H1 (cell line): ENCODE measurements around the gene UGGT2. TPM values are rescaled to one million over a fixed set of nuclear protein-coding genes. Genes with fewer than 3 reads are reported as not detected.
"Not testable (repeated sequence)": the region's sequence is repeated elsewhere in the genome, so short reads cannot be mapped to it uniquely, and the experiment has no call there.

Experiments used
- CTCF ChIA-PET: fragments of 300-600 bp; sonication (Branson Sonifier 250); formaldehyde crosslinking; loops from one replicate; lab custom pipeline; 2021; ENCODE audit not compliant: partially characterized antibody; lab: Charles Lee
- POLR2A ChIA-PET: fragments of 300-600 bp; sonication (Branson Sonifier 250); formaldehyde crosslinking; loops from one replicate; lab custom pipeline; 2021; ENCODE audit warnings: inconsistent platforms; ENCODE audit not compliant: partially characterized antibody; lab: Charles Lee
- DNase-seq, 2 experiments: peaks; one replicate each; pipeline versions ENCODE4 v3.0.0 to v3.0.0-alpha.2; 2010 to 2022; ENCODE audit warnings: low spot score in 2 of 2, low read depth in 1 of 2, mixed read lengths in 1 of 2
- FAIRE-seq: peaks from 2 replicates; lab custom pipeline; 2011; peaks lifted over from hg19 to GRCh38; lab: Jason Lieb, UNC
- H2AFZ ChIP-seq: 2 replicates; pipeline ENCODE4 v1.8.1; 2012; ENCODE audit warnings: low read length, inconsistent platforms
- H2AK5ac ChIP-seq: 2 replicates; pipeline ENCODE4 v1.6.1; 2013; ENCODE audit warnings: low read depth, low read length
- H2BK120ac ChIP-seq: replicated peaks from 2 replicates; pipeline ENCODE3; 2013; ENCODE audit warnings: low read depth, low read length, inconsistent platforms
- H2BK12ac ChIP-seq: 2 replicates; pipeline ENCODE4 v1.6.1; 2013; ENCODE audit warnings: low read depth, low read length
- H2BK15ac ChIP-seq: 2 replicates; pipeline ENCODE4 v1.6.1; 2013; ENCODE audit warnings: low read length
- H2BK20ac ChIP-seq: 2 replicates; pipeline ENCODE4 v1.6.1; 2013; ENCODE audit warnings: low read length
- H2BK5ac ChIP-seq: 2 replicates; pipeline ENCODE4 v1.6.1; 2013; ENCODE audit warnings: low read depth, low read length
- H3K14ac ChIP-seq: 2 replicates; pipeline ENCODE4 v1.6.1; 2013; ENCODE audit warnings: inconsistent platforms; ENCODE audit not compliant: insufficient read length
- H3K18ac ChIP-seq: 2 replicates; pipeline ENCODE4 v1.6.1; 2013; ENCODE audit warnings: low read length; ENCODE audit errors: extremely low read depth
- H3K23ac ChIP-seq: 2 replicates; pipeline ENCODE4 v1.6.1; 2013; ENCODE audit warnings: inconsistent platforms; ENCODE audit not compliant: insufficient read length
- H3K23me2 ChIP-seq: 2 replicates; pipeline ENCODE4 v1.6.1; 2013; ENCODE audit warnings: low read depth, low read length
- H3K27ac ChIP-seq: 2 replicates; pipeline ENCODE4 v1.6.1; 2011; ENCODE audit warnings: low read depth, low read length, inconsistent platforms
- H3K27me3 ChIP-seq, 4 experiments: replicated peaks in 1 of 4; 1 replicate in 1 of 4; 2 replicates in 3 of 4; pipeline versions ENCODE4 v1.6.1 to v1.8.1; 2011 to 2013; ENCODE audit warnings: low read length in 3 of 4, mild to moderate bottlenecking in 3 of 4, inconsistent platforms in 2 of 4, mixed read lengths in 2 of 4, moderate library complexity in 1 of 4; ENCODE audit not compliant: control insufficient read depth in 3 of 4, insufficient read depth in 3 of 4; ENCODE audit errors: extremely low read depth in 1 of 4
- H3K36me3 ChIP-seq, 4 experiments: 2 replicates each; pipeline versions ENCODE4 v1.6.1 to v1.8.1; 2011 to 2013; ENCODE audit warnings: mild to moderate bottlenecking in 4 of 4, low read length in 3 of 4, moderate library complexity in 2 of 4, control low read depth in 1 of 4, inconsistent platforms in 1 of 4; ENCODE audit not compliant: insufficient read depth in 4 of 4, control insufficient read depth in 2 of 4
- H3K4ac ChIP-seq: replicated peaks from 2 replicates; pipeline ENCODE3; 2013; ENCODE audit warnings: low read length, low read depth, mixed read lengths, inconsistent platforms; ENCODE audit not compliant: insufficient read length
- H3K4me1 ChIP-seq, 4 experiments: replicated peaks in 1 of 4; 1 replicate in 1 of 4; 2 replicates in 3 of 4; pipeline versions ENCODE4 v1.6.1 to v1.8.1; 2011 to 2013; ENCODE audit warnings: low read length in 3 of 4, inconsistent platforms in 2 of 4, mixed read lengths in 1 of 4; ENCODE audit not compliant: insufficient read depth in 4 of 4, control insufficient read depth in 3 of 4
- H3K4me2 ChIP-seq, 2 experiments: 2 replicates each; pipeline versions ENCODE4 v1.6.1 to v1.8.1; 2011 to 2013; ENCODE audit warnings: low read depth in 2 of 2, low read length in 2 of 2, control low read depth in 1 of 2, inconsistent platforms in 1 of 2, mild to moderate bottlenecking in 1 of 2; ENCODE audit not compliant: insufficient read depth in 1 of 2
- H3K4me3 ChIP-seq, 4 experiments: fragments of 200-600, 300-600 bp in 1 of 4; sonication (generic), shearing (Covaris generic), sonication (Bioruptor Twin) in 1 of 4; 2 replicates each; pipeline versions ENCODE4 v1.5.1 to v1.8.1; 2011 to 2016; ENCODE audit warnings: low read length in 4 of 4, low read depth in 3 of 4, control low read depth in 2 of 4, inconsistent platforms in 2 of 4, mild to moderate bottlenecking in 2 of 4, mixed read lengths in 1 of 4, moderate library complexity in 1 of 4; ENCODE audit not compliant: insufficient read depth in 2 of 4; ENCODE audit errors: extremely low read depth in 1 of 4
- H3K56ac ChIP-seq: replicated peaks from 2 replicates; pipeline ENCODE3; 2013; ENCODE audit warnings: low read depth, mild to moderate bottlenecking, mixed read lengths, low read length, inconsistent platforms; ENCODE audit not compliant: insufficient read length
- H3K79me1 ChIP-seq: 2 replicates; pipeline ENCODE4 v1.6.1; 2013; ENCODE audit warnings: low read depth, low read length, control low read depth
- H3K79me2 ChIP-seq, 2 experiments: 2 replicates each; pipeline versions ENCODE4 v1.6.1 to v1.8.1; 2012 to 2013; ENCODE audit warnings: low read length in 2 of 2, mild to moderate bottlenecking in 2 of 2, inconsistent platforms in 1 of 2; ENCODE audit not compliant: insufficient read depth in 2 of 2, control insufficient read depth in 1 of 2
- H3K9ac ChIP-seq, 4 experiments: replicated peaks in 1 of 4; 1 replicate in 1 of 4; 2 replicates in 3 of 4; pipeline versions ENCODE4 v1.6.1 to v1.8.1; 2011 to 2013; ENCODE audit warnings: low read depth in 3 of 4, low read length in 3 of 4, control low read depth in 2 of 4, mild to moderate bottlenecking in 2 of 4, moderate library complexity in 2 of 4, inconsistent platforms in 1 of 4; ENCODE audit errors: extremely low read depth in 1 of 4
- H3K9me3 ChIP-seq, 2 experiments: 2 replicates each; pipeline versions ENCODE4 v1.6.1 to v1.8.1; 2012 to 2013; ENCODE audit warnings: mild to moderate bottlenecking in 2 of 2, moderate library complexity in 2 of 2, control low read depth in 1 of 2, inconsistent platforms in 1 of 2, low read depth in 1 of 2, low read length in 1 of 2, mixed read lengths in 1 of 2; ENCODE audit not compliant: insufficient read depth in 2 of 2
- H4K20me1 ChIP-seq, 2 experiments: replicated peaks in 1 of 2; 2 replicates each; pipeline versions ENCODE3 to v1.8.1; 2011 to 2013; ENCODE audit warnings: inconsistent platforms in 2 of 2, low read length in 2 of 2, mild to moderate bottlenecking in 1 of 2; ENCODE audit not compliant: insufficient read depth in 2 of 2, control insufficient read depth in 1 of 2
- H4K5ac ChIP-seq: 2 replicates; pipeline ENCODE4 v1.6.1; 2013; ENCODE audit warnings: low read length, low read depth, mixed read lengths, inconsistent platforms; ENCODE audit not compliant: insufficient read length
- H4K8ac ChIP-seq: 2 replicates; pipeline ENCODE4 v1.8.0; 2013; ENCODE audit warnings: mild to moderate bottlenecking, moderate library complexity, low read length, inconsistent platforms; ENCODE audit not compliant: insufficient read depth; ENCODE audit errors: extremely low read depth
- H4K91ac ChIP-seq: replicated peaks from 2 replicates; pipeline ENCODE3; 2013; ENCODE audit warnings: low read length, mixed read lengths, inconsistent platforms; ENCODE audit not compliant: insufficient read length
- polyA plus RNA-seq, 7 experiments: library from polyadenylated mRNA; depleted of rRNA in 3 of 7; stranded (reverse) in 5 of 7; unstranded in 2 of 7; fragments of >200 nt in 5 of 7; fragments of 200-250 nt in 2 of 7; gene quantifications; 1 replicate in 5 of 7; 2 replicates in 1 of 7; 4 replicates in 1 of 7; pipeline versions ENCODE4 v1.2.1 to v1.2.3, GENCODE V29; 2011 to 2013; ENCODE audit warnings: missing spikeins in 2 of 7, mixed read lengths in 2 of 7
- total RNA-seq: library from RNA; stranded (reverse); fragmentation: NEBNext Ultra II Directional; extraction: Animal tissue kit (Norgen Biotek cat#: 25700); gene quantifications from 2 replicates; pipeline ENCODE4 v1.2.1, GENCODE V29; 2021

Gene UGGT2
- total and polyA plus RNA-seq, 2 of the 8 experiments (the other 6 are each of a cell fraction or from before 2014, with no cell fraction given), result 5.9 to 25.1 TPM

DNA sequence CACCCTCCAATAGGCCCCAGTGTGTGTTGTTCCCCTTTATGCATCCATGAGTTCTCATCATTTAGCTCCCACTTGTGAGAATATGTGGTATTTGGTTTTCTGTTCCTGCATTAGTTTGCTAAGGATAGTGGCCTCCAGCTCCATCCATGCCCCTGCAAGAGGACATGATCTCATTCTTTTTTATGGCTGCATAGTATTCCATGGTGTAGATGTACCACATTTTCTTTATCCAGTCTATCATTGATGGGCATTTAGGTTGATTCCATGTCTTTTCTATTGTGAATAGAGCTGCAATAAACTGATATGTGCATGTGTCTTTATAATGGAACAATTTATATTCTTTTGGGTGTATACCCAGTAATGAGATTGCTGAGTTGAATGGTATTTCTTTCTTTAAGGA is 263.9 kb downstream of the UGGT2 start:
- H3K23ac ChIP-seq, H3K79me1 ChIP-seq, H4K8ac ChIP-seq, H2BK5ac ChIP-seq, H3K27me3 ChIP-seq, H3K27ac ChIP-seq, H2BK12ac ChIP-seq, H3K9ac ChIP-seq, H3K56ac ChIP-seq, H3K23me2 ChIP-seq, H3K4me2 ChIP-seq, H2AFZ ChIP-seq, H3K4me1 ChIP-seq, H2BK120ac ChIP-seq, FAIRE-seq, H3K14ac ChIP-seq, DNase-seq, H3K36me3 ChIP-seq, H3K9me3 ChIP-seq, H3K18ac ChIP-seq, H4K20me1 ChIP-seq, H3K4ac ChIP-seq, H2BK15ac ChIP-seq, H2BK20ac ChIP-seq, H3K79me2 ChIP-seq, H2AK5ac ChIP-seq, H3K4me3 ChIP-seq, H4K91ac ChIP-seq, H4K5ac ChIP-seq: not testable (repeated sequence)
- ChIA-PET CTCF (interaction anchor here (1.8 kb wide), 1 partner anchor 25 kb away, joined by 3 read pairs; no protein-coding TSS in a partner anchor), POLR2A (interaction anchor here (1.2 kb wide), 1 partner anchor 13 kb away, joined by 3 read pairs; no protein-coding TSS in a partner anchor)
